ENCODE results near the gene GOLGA2. TPM values are rescaled to one million over a fixed set of nuclear protein-coding genes. Genes with fewer than 3 reads are reported as not detected.

Gene GOLGA2
- total and polyA plus RNA-seq, 2 of the 13 experiments (the other 11 are each of a cell fraction or from before 2014, with no cell fraction given) = 45.3 to 45.8 TPM

DNA sequence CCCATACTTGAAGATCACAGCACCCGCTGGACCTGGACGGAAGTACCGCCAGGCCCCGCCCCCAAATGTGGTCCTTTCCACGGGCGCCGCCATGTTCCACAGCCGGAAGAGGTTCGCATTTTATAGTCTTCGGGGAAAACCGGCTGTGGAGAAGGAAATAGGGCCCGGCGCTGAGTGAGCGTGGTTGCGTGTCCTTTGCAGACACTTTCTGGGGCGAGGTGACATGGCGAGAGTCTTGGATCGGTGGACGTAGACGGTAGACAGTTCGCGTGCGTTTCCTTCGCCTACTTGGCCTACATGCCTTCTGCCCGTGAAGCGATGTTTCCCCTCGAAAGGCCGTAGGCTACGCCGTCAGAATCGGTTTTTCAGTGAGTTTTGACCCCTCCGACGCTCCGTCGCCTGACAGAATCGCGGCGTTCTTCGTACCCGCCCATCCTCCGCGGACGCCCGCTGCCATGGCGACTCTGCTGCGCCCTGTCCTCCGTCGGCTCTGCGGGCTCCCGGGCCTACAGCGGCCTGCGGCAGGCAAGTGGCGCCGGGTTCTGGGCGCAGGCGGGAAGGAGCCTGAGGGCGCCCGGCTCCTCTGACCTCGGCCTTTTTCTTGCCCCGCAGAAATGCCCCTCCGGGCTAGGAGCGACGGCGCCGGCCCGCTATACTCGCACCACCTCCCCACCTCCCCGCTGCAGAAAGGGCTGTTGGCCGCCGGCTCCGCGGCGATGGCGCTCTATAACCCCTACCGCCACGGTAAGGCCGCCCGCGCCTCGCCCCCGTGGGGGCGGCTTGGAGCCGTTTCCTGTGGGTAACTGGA is 46.8 kb upstream of the GOLGA2 start, which contains the start of the genes COQ4 and TRUB2 (continued):
- TF ChIP-seq, protein P1, sequence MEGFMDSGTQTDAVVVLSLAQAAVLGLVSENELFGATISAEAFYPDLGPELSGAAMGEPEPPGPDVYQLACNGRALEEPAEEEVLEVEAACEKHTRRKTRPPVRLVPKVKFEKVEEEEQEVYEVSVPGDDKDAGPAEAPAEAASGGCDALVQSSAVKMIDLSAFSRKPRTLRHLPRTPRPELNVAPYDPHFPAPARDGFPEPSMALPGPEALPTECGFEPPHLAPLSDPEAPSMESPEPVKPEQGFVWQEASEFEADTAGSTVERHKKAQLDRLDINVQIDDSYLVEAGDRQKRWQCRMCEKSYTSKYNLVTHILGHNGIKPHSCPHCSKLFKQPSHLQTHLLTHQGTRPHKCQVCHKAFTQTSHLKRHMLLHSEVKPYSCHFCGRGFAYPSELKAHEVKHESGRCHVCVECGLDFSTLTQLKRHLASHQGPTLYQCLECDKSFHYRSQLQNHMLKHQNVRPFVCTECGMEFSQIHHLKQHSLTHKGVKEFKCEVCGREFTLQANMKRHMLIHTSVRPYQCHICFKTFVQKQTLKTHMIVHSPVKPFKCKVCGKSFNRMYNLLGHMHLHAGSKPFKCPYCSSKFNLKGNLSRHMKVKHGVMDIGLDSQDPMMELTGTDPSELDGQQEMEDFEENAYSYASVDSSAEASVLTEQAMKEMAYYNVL (CRISPR knock-in tag; IDR thresholded peaks at IDR 0.05; ENCODE audit: borderline replicate concordance) = no peak; the same call in 1 of the 2 replicates
- TF ChIP-seq ATF1 (CRISPR knock-in tag; IDR thresholded peaks at IDR 0.05) (peak; percentile 79), ZNF225 (CRISPR knock-in tag; IDR thresholded peaks at IDR 0.05) (no peak), ZFP37 (CRISPR knock-in tag; IDR thresholded peaks at IDR 0.05; ENCODE audit: borderline replicate concordance) (no peak), ZNF431 (CRISPR knock-in tag; IDR thresholded peaks at IDR 0.05; ENCODE audit: borderline replicate concordance, low read depth) (no peak), CCDC6 (CRISPR knock-in tag; IDR thresholded peaks at IDR 0.05) (no peak), ZNF501 (CRISPR knock-in tag; IDR thresholded peaks at IDR 0.05) (peak; percentile 94), KMT2B (CRISPR knock-in tag; IDR thresholded peaks at IDR 0.05) (peak; percentile 84), RAD21 (CRISPR knock-in tag; IDR thresholded peaks at IDR 0.05) (peak; percentile 25), REPIN1 (CRISPR knock-in tag; IDR thresholded peaks at IDR 0.05; ENCODE audit: borderline replicate concordance, low read depth) (peak; percentile 86), ZNF879 (CRISPR knock-in tag; IDR thresholded peaks at IDR 0.05) (no peak), ZBTB7B (CRISPR knock-in tag; IDR thresholded peaks at IDR 0.05) (0 out of 2 replicates have a peak, but pooled peaks have one; percentile 29), JUN (CRISPR knock-in tag; IDR thresholded peaks at IDR 0.05) (peak; percentile 50; the same call in 1 of the 2 replicates), GTF2F1 (IDR thresholded peaks at IDR 0.05; ENCODE audit: low read length) (no peak), ZMAT3 (CRISPR knock-in tag; conservative IDR thresholded peaks at IDR 0.05) (peak; percentile 60; the same call in 1 of the 2 replicates), KAT7 (CRISPR knock-in tag; IDR thresholded peaks at IDR 0.05; ENCODE audit: borderline replicate concordance) (peak; percentile 89; the same call in 1 of the 2 replicates)
- TF ChIP-seq, protein P2, sequence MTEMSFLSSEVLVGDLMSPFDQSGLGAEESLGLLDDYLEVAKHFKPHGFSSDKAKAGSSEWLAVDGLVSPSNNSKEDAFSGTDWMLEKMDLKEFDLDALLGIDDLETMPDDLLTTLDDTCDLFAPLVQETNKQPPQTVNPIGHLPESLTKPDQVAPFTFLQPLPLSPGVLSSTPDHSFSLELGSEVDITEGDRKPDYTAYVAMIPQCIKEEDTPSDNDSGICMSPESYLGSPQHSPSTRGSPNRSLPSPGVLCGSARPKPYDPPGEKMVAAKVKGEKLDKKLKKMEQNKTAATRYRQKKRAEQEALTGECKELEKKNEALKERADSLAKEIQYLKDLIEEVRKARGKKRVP (CRISPR knock-in tag; IDR thresholded peaks at IDR 0.05) = peak in 1 of 2 experiments; percentile 63; a peak in 2 of 4 replicates
- TF ChIP-seq, protein P3, sequence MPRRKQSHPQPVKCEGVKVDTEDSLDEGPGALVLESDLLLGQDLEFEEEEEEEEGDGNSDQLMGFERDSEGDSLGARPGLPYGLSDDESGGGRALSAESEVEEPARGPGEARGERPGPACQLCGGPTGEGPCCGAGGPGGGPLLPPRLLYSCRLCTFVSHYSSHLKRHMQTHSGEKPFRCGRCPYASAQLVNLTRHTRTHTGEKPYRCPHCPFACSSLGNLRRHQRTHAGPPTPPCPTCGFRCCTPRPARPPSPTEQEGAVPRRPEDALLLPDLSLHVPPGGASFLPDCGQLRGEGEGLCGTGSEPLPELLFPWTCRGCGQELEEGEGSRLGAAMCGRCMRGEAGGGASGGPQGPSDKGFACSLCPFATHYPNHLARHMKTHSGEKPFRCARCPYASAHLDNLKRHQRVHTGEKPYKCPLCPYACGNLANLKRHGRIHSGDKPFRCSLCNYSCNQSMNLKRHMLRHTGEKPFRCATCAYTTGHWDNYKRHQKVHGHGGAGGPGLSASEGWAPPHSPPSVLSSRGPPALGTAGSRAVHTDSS (CRISPR knock-in tag; conservative IDR thresholded peaks at IDR 0.05) = 0 out of 2 replicates have a peak, but pooled peaks have one; percentile 15
- TF ChIP-seq, protein P4, sequence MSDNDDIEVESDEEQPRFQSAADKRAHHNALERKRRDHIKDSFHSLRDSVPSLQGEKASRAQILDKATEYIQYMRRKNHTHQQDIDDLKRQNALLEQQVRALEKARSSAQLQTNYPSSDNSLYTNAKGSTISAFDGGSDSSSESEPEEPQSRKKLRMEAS (IDR thresholded peaks at IDR 0.05) = peak; percentile 97
- TF ChIP-seq, protein P5, sequence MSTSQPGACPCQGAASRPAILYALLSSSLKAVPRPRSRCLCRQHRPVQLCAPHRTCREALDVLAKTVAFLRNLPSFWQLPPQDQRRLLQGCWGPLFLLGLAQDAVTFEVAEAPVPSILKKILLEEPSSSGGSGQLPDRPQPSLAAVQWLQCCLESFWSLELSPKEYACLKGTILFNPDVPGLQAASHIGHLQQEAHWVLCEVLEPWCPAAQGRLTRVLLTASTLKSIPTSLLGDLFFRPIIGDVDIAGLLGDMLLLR (CRISPR knock-in tag; IDR thresholded peaks at IDR 0.05) = peak; percentile 75

Data from HepG2 (cell line).